ENCODE measurements around the gene PHF21A. TPM values are rescaled to one million over a fixed set of nuclear protein-coding genes. Genes with fewer than 3 reads are reported as not detected.
A peak's percentile ranks its signal among the peaks of the same experiment; 100 is the strongest.

PHF21A gene
- total and polyA plus RNA-seq, 2 of the 8 experiments (the other 6 are each of a cell fraction or from before 2014, with no cell fraction given) = 17.6 to 40.3 TPM

DNA sequence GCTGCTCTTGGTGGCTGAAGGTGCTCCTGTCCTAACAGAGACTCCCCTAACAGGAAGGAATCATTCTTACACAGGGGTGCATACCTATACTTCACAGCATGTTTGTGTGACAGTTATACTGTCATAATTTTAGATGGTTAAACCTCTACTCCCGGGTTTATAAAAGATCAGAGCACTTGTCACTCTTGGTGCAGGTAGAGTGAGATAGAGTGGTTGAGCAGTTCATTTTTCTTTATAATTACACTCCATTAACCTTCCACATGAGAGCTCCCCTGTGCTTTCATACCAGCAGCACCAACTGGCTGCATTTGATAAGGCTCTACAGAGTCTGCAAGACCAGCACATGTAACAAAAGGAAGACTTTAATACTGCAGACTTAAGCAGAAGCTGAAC lies 125.9 kb downstream of the PHF21A start:
- Histone ChIP-seq H4K5ac (ENCODE audit: insufficient read length, low read depth, low read length) (no peak overlapping the region), H2BK5ac (ENCODE audit: low read depth, low read length) (peak overlapping the region; percentile 90), H3K27me3 (replicated peaks in 1 of 4; ENCODE audit: control insufficient read depth in 3 of 4, extremely low read depth in 1 of 4, insufficient read depth in 3 of 4, low read length in 3 of 4) (no peaks in the 10 kb centered on the region), H3K4me3 (ENCODE audit: extremely low read depth in 1 of 4, insufficient read depth in 2 of 4, low read depth in 3 of 4, low read length in 4 of 4) (no peak overlapping the region), H3K23me2 (ENCODE audit: low read depth, low read length) (no peaks in the 10 kb centered on the region), H3K9ac (replicated peaks in 1 of 4; ENCODE audit: extremely low read depth in 1 of 4, low read depth in 3 of 4, low read length in 3 of 4) (no peak overlapping the region; a peak in 1 of 7 replicates), H2BK20ac (ENCODE audit: low read length) (no peak overlapping the region), H3K4me2 (ENCODE audit: insufficient read depth in 1 of 2, low read depth in 2 of 2, low read length in 2 of 2) (no peak overlapping the region; a peak in 1 of 4 replicates), H3K36me3 (ENCODE audit: control insufficient read depth in 2 of 4, insufficient read depth in 4 of 4, low read length in 3 of 4) (no peaks in the 10 kb centered on the region), H4K8ac (ENCODE audit: extremely low read depth, insufficient read depth, low read length) (no peak overlapping the region), H3K9me3 (ENCODE audit: insufficient read depth in 2 of 2, low read depth in 1 of 2, low read length in 1 of 2) (no peaks in the 10 kb centered on the region), H3K23ac (ENCODE audit: insufficient read length) (no peak overlapping the region), H3K79me1 (ENCODE audit: low read depth, low read length) (no peaks in the 10 kb centered on the region), H3K4ac (replicated peaks; ENCODE audit: insufficient read length, low read depth, low read length) (no peak overlapping the region), H2AK5ac (ENCODE audit: low read depth, low read length) (no peak overlapping the region; the same call in 1 of the 2 replicates), H3K18ac (ENCODE audit: extremely low read depth, low read length) (no peak overlapping the region), H2BK120ac (replicated peaks; ENCODE audit: low read depth, low read length) (no peak overlapping the region), H3K4me1 (replicated peaks in 1 of 4; ENCODE audit: control insufficient read depth in 3 of 4, insufficient read depth in 4 of 4, low read length in 3 of 4) (peaks cover 18 to 41% (median 32%) of the 10 kb centered on the region in 4 experiments; a peak in 6 of 7 replicates), H4K91ac (replicated peaks; ENCODE audit: insufficient read length, low read length) (no peak overlapping the region), H2BK15ac (ENCODE audit: low read length) (no peak overlapping the region), H3K56ac (replicated peaks; ENCODE audit: insufficient read length, low read depth, low read length) (no peak overlapping the region), H3K27ac (ENCODE audit: low read depth, low read length) (peak overlapping the region; percentile 64; the same call in 1 of the 2 replicates), H4K20me1 (replicated peaks in 1 of 2; ENCODE audit: control insufficient read depth in 1 of 2, insufficient read depth in 2 of 2, low read length in 2 of 2) (no peaks in the 10 kb centered on the region), H2BK12ac (ENCODE audit: low read depth, low read length) (peak overlapping the region; percentile 42; the same call in 1 of the 2 replicates), H3K79me2 (ENCODE audit: control insufficient read depth in 1 of 2, insufficient read depth in 2 of 2, low read length in 2 of 2) (peaks cover 0 to 40% of the 10 kb centered on the region in 2 experiments; a peak in 2 of 4 replicates), H2AFZ (ENCODE audit: low read length) (no peak overlapping the region), H3K14ac (ENCODE audit: insufficient read length) (no peak overlapping the region)
- DNase-seq (ENCODE audit: low read depth in 1 of 2, low spot score in 2 of 2) = no peak
- WGBS, 2 experiments (ENCODE audit: extremely low coverage in 1 of 2, insufficient coverage in 1 of 2, insufficient read length in 1 of 2, insufficient replicate concordance in 2 of 2, low coverage in 1 of 2, low lambda C conversion rate in 2 of 2, missing lambda C conversion rate in 1 of 2) = 39% methylated on average over 1 of the region's 1 CpG; no CpG with 5 or more reads in 1 of the 2 experiments
- ChIA-PET CTCF (ENCODE audit: partially characterized antibody) (interaction anchor here (0.6 to 10.8 kb wide), 8 partner anchors 9 to 122 kb away, joined by 3 to 101 read pairs (median 4); no protein-coding TSS in a partner anchor), POLR2A (ENCODE audit: partially characterized antibody) (interaction anchor here (0.7 to 6.8 kb wide), 11 partner anchors 8 to 122 kb away, joined by 3 to 74 read pairs (median 4); partner anchors contain the start of gene LARGE2)
- FAIRE-seq = no peak
- TF ChIP-seq, protein P1, sequence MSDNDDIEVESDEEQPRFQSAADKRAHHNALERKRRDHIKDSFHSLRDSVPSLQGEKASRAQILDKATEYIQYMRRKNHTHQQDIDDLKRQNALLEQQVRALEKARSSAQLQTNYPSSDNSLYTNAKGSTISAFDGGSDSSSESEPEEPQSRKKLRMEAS (IDR thresholded peaks at IDR 0.05) = no peak
- TF ChIP-seq TEAD4 (IDR thresholded peaks at IDR 0.05; ENCODE audit: low read depth, low read length) (no peak), ASH2L (IDR thresholded peaks at IDR 0.05; ENCODE audit: low read length) (no peak), EZH2 (IDR thresholded peaks at IDR 0.05; ENCODE audit: low read depth, low read length, severe bottlenecking) (no peak), TAF1 (IDR thresholded peaks at IDR 0.05; ENCODE audit: low read depth, low read length) (no peak), GTF2F1 (IDR thresholded peaks at IDR 0.05; ENCODE audit: borderline replicate concordance, low read depth, low read length) (no peak), BCL11A (IDR thresholded peaks at IDR 0.05; ENCODE audit: low read depth in 2 of 2, low read length in 2 of 2) (no peak), TAF7 (optimal IDR thresholded peaks at IDR 0.05; ENCODE audit: borderline replicate concordance, low read depth, low read length) (no peak)
- TF ChIP-seq, protein P2, sequence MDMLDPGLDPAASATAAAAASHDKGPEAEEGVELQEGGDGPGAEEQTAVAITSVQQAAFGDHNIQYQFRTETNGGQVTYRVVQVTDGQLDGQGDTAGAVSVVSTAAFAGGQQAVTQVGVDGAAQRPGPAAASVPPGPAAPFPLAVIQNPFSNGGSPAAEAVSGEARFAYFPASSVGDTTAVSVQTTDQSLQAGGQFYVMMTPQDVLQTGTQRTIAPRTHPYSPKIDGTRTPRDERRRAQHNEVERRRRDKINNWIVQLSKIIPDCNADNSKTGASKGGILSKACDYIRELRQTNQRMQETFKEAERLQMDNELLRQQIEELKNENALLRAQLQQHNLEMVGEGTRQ (IDR thresholded peaks at IDR 0.05; ENCODE audit: low read length) = no peak
- TF ChIP-seq, protein P3, sequence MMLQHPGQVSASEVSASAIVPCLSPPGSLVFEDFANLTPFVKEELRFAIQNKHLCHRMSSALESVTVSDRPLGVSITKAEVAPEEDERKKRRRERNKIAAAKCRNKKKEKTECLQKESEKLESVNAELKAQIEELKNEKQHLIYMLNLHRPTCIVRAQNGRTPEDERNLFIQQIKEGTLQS (IDR thresholded peaks at IDR 0.05; ENCODE audit: insufficient read depth, low read depth, low read length) = no peak
